DOHH2 (cell line): ENCODE data around the gene EDARADD.

Experiments used
- H3F3A ChIP-seq: fragments of 200-600 bp; sonication (generic), shearing (Covaris generic); 2 replicates; pipeline ENCODE4 v1.6.0; 2016; ENCODE audit warnings: antibody characterized with exemption, mild to moderate bottlenecking; ENCODE audit not compliant: control insufficient read depth, insufficient read depth
- H3K27ac ChIP-seq: fragments of 200-600 bp; sonication (generic); 2 replicates; pipeline ENCODE4 v1.5.1; 2014; ENCODE audit warnings: low read depth, mild to moderate bottlenecking, low read length, moderate library complexity
- H3K27me3 ChIP-seq: fragments of 200-600 bp; sonication (generic); 2 replicates; pipeline ENCODE4 v1.6.1; 2014; ENCODE audit warnings: mild to moderate bottlenecking, low read length, mixed read lengths; ENCODE audit not compliant: control insufficient read depth
- H3K36me3 ChIP-seq: fragments of 200-600 bp; sonication (generic); 2 replicates; pipeline ENCODE4 v1.6.1; 2014; ENCODE audit warnings: mild to moderate bottlenecking, low read length, moderate library complexity, mixed read lengths; ENCODE audit not compliant: control insufficient read depth
- H3K4me1 ChIP-seq: fragments of 200-600 bp; sonication (generic); 2 replicates; pipeline ENCODE4 v1.6.1; 2014; ENCODE audit warnings: mild to moderate bottlenecking, low read length, mixed read lengths; ENCODE audit not compliant: control insufficient read depth
- H3K4me2 ChIP-seq: fragments of 200-600 bp; sonication (generic); 2 replicates; pipeline ENCODE4 v1.6.0; 2014; ENCODE audit warnings: mild to moderate bottlenecking, low read length, moderate library complexity
- H3K4me3 ChIP-seq: fragments of 200-600 bp; sonication (generic); 2 replicates; pipeline ENCODE4 v1.5.1; 2014; ENCODE audit warnings: mild to moderate bottlenecking, low read length, mixed read lengths
- H3K79me2 ChIP-seq: fragments of 200-600 bp; sonication (generic); 2 replicates; pipeline ENCODE4 v1.6.1; 2014; ENCODE audit warnings: mild to moderate bottlenecking, low read length, mixed read lengths; ENCODE audit not compliant: control insufficient read depth
- H3K9me2 ChIP-seq: fragments of 200-600 bp; sonication (generic); replicated peaks from 2 replicates; pipeline ENCODE4 v1.6.1; 2014; ENCODE audit warnings: mild to moderate bottlenecking, low read length, mixed read lengths; ENCODE audit not compliant: control insufficient read depth
- H3K9me3 ChIP-seq: fragments of 200-600 bp; sonication (generic); 2 replicates; pipeline ENCODE4 v1.6.1; 2014; ENCODE audit warnings: antibody characterized with exemption, low read length, mixed read lengths; ENCODE audit not compliant: control insufficient read depth, insufficient read depth
- H4K20me1 ChIP-seq: fragments of 200-600 bp; sonication (generic); 2 replicates; pipeline ENCODE4 v1.6.0; 2014; ENCODE audit warnings: low read depth, mild to moderate bottlenecking, antibody characterized with exemption, low read length, moderate library complexity; ENCODE audit not compliant: control insufficient read depth, insufficient read depth
- EZH2phosphoT487 ChIP-seq: fragments of 200-600 bp; sonication (generic); IDR thresholded peaks from 2 replicates; pipeline ENCODE4 v1.6.1; 2017; ENCODE audit warnings: borderline replicate concordance, mild to moderate bottlenecking, antibody characterized with exemption, low read length, moderate library complexity, mixed read lengths
- TF ChIP-seq, protein P1 (sequence below): fragments of 200-600 bp; sonication (generic); IDR thresholded peaks from one replicate; pipeline ENCODE4 v1.5.1; 2014; ENCODE audit warnings: antibody characterized with exemption, mild to moderate bottlenecking, low read depth, low read length; ENCODE audit not compliant: poor library complexity, severe bottlenecking

EDARADD gene

DNA sequence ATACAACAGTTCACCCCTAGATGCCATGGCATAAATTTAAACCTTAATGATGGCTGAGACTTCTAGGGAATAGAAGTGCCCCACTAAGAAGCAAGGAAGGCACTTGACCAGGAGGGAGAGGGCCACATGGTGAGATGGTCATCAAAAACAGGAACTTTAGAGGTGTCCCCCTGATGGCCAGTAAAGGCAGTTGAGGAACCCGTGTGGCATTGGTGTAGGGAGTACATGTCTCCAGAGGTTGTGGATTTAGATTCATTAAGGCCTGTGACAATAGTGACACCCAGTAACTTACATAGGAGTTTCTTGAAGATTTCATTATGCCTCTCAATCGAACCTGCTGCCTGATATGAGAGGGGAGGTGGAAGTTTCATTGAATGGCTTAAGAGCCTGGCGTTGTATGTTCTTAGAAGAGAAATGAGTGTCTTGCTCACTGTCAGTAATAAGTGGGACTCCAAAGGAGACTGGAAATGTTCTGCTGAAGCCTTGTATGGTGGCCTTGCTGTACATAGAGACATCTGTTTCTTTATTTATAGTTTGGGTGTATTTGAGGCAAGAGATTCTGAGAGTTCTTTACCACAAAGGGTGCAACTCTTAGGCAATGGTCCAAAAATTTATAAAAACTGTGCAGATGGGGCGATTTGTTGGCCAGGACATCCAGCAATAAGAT, 27.9 kb downstream of the EDARADD start:
- Histone ChIP-seq H3K9me2 (no peaks in the 10 kb centered on the region), H3K79me2 (no peaks in the 10 kb centered on the region), H3K4me3 (no peak overlapping the region), H3K27me3 (peaks cover 9% of the 10 kb centered on the region), H3K36me3 (no peaks in the 10 kb centered on the region), H4K20me1 (no peaks in the 10 kb centered on the region), H3K9me3 (no peaks in the 10 kb centered on the region), H3K4me2 (no peak overlapping the region), H3K4me1 (no peaks in the 10 kb centered on the region), H3F3A (no peaks in the 10 kb centered on the region), H3K27ac (no peak overlapping the region)
- no peak for TF ChIP-seq EZH2phosphoT487
- TF ChIP-seq, protein P1, sequence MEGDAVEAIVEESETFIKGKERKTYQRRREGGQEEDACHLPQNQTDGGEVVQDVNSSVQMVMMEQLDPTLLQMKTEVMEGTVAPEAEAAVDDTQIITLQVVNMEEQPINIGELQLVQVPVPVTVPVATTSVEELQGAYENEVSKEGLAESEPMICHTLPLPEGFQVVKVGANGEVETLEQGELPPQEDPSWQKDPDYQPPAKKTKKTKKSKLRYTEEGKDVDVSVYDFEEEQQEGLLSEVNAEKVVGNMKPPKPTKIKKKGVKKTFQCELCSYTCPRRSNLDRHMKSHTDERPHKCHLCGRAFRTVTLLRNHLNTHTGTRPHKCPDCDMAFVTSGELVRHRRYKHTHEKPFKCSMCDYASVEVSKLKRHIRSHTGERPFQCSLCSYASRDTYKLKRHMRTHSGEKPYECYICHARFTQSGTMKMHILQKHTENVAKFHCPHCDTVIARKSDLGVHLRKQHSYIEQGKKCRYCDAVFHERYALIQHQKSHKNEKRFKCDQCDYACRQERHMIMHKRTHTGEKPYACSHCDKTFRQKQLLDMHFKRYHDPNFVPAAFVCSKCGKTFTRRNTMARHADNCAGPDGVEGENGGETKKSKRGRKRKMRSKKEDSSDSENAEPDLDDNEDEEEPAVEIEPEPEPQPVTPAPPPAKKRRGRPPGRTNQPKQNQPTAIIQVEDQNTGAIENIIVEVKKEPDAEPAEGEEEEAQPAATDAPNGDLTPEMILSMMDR = no peak

DNA sequence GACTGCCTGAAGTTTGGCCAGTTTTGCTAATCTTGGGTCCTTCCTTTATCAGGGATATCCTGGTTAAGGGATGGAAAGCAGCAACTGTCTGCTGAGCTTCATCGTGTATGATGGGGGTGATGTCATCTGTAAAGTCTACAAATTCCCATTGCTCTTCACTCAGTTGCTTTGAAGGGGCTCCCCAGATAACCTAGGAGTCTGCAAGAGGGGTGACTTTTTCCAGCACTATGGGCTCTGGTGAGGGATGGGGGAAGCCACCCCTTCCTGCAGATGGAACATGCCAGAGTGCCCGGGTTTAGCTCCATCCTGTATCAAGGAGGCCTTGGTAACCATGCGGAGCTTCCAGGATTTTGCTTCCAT, 28.4 kb downstream of the EDARADD start:
- Histone ChIP-seq H3K27ac (no peak overlapping the region), H3K79me2 (no peaks in the 10 kb centered on the region), H3K36me3 (no peaks in the 10 kb centered on the region), H3K4me3 (no peak overlapping the region), H3K4me1 (no peaks in the 10 kb centered on the region), H4K20me1 (no peaks in the 10 kb centered on the region), H3K4me2 (no peak overlapping the region), H3F3A (no peaks in the 10 kb centered on the region), H3K27me3 (peaks cover 9% of the 10 kb centered on the region), H3K9me2 (no peaks in the 10 kb centered on the region), H3K9me3 (no peaks in the 10 kb centered on the region)
- TF ChIP-seq, protein P1 = no peak
- TF ChIP-seq EZH2phosphoT487 = no peak

DNA sequence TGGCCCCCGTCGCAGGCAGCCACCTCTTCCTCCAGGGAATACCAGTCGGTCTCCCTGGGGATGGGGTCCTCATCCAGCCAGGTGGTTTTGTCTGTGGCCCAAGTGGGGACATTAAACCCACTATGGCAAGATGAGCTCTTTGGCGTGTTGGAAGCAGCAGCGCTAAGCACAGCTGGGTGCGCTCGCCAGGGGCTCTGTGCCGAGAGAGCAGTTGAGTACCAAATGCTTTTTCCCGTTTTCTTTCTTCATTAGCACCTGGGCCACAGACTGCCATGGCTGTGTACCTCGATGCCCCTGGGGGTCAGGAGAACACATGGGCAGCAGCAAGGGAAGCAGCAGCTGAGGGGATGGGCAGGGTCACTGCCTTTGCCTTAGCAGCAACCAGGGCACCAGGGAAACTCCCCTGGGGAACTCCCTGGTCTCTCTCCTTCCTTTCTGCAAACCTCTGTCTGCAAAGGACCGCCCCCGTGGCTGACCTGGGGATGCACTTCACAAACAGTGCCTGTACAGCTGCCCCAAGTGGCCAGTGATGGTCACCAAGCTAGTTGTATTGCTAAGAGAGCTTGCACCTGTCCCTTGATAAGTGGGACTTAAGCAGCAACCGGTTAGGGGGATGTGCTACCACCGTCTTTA, 31.1 kb downstream of the EDARADD start:
- TF ChIP-seq EZH2phosphoT487 = no peak
- TF ChIP-seq, protein P1 = no peak
- H3K9me2 ChIP-seq = no peaks in the 10 kb centered on the region

More for the DNA sequence above, 31.1 kb downstream of the EDARADD start:
- H3F3A ChIP-seq = no peaks in the 10 kb centered on the region
- no peaks in the 10 kb centered on the region for H3K9me3 ChIP-seq
- H3K27ac ChIP-seq = no peak overlapping the region
- H4K20me1 ChIP-seq = no peaks in the 10 kb centered on the region
- H3K4me2 ChIP-seq = no peak overlapping the region
- H3K36me3 ChIP-seq = no peaks in the 10 kb centered on the region
- H3K27me3 ChIP-seq = peaks cover 9% of the 10 kb centered on the region
- H3K79me2 ChIP-seq = no peaks in the 10 kb centered on the region
- H3K4me1 ChIP-seq = no peaks in the 10 kb centered on the region
- H3K4me3 ChIP-seq = no peak overlapping the region
